SU-DHL-6 (cell line): ENCODE data around the gene MDP1.
A peak's percentile ranks its signal among the peaks of the same experiment; 100 is the strongest.

Experiments
- H2AFZ ChIP-seq: fragments of 200-600 bp; sonication (generic); 2 replicates; pipeline ENCODE4 v1.6.1; 2014; ENCODE audit warnings: low read depth, mild to moderate bottlenecking, moderate library complexity, mixed read lengths, antibody characterized with exemption, low read length; ENCODE audit not compliant: severe bottlenecking
- H3F3A ChIP-seq: fragments of 200-600 bp; shearing (Covaris generic); 2 replicates; pipeline ENCODE4 v1.6.0; 2016; ENCODE audit warnings: antibody characterized with exemption, mild to moderate bottlenecking; ENCODE audit not compliant: insufficient read depth
- H3K27ac ChIP-seq: fragments of 200-600 bp; sonication (generic); 2 replicates; pipeline ENCODE4 v1.5.1; 2016; ENCODE audit warnings: low read depth, mild to moderate bottlenecking, low read length, moderate library complexity, mixed read lengths
- H3K27me3 ChIP-seq: fragments of 200-600 bp; sonication (generic), shearing (Covaris generic); 2 replicates; pipeline ENCODE4 v1.6.0; 2014; ENCODE audit warnings: mild to moderate bottlenecking, low read length
- H3K36me3 ChIP-seq: fragments of 200-600 bp; sonication (generic); 2 replicates; pipeline ENCODE4 v1.6.1; 2014; ENCODE audit warnings: mild to moderate bottlenecking, low read length, mixed read lengths
- H3K4me2 ChIP-seq: fragments of 300-600, 200-600 bp; shearing (Covaris generic), sonication (generic); 2 replicates; pipeline ENCODE4 v1.6.0; 2014; ENCODE audit warnings: low read length, low read depth, mild to moderate bottlenecking; ENCODE audit not compliant: poor library complexity, severe bottlenecking
- H3K4me3 ChIP-seq: fragments of 200-600 bp; sonication (generic); 2 replicates; pipeline ENCODE4 v1.5.1; 2014; ENCODE audit warnings: antibody characterized with exemption, low read length, mild to moderate bottlenecking, mixed read lengths; ENCODE audit not compliant: insufficient read depth, poor library complexity, severe bottlenecking
- H3K79me2 ChIP-seq: fragments of 200-600 bp; sonication (generic); 2 replicates; pipeline ENCODE4 v1.6.1; 2014; ENCODE audit warnings: mild to moderate bottlenecking, low read length, moderate library complexity; ENCODE audit not compliant: insufficient read depth
- H3K9ac ChIP-seq: fragments of 200-600 bp; sonication (generic); 2 replicates; pipeline ENCODE4 v1.7.0; 2014; ENCODE audit warnings: mild to moderate bottlenecking, low read length
- H3K9me2 ChIP-seq: fragments of 200-600 bp; sonication (generic); replicated peaks from 2 replicates; pipeline ENCODE4 v1.6.1; 2014; ENCODE audit warnings: low read length; ENCODE audit not compliant: insufficient read depth
- H3K9me3 ChIP-seq: fragments of 200-600 bp; sonication (generic); 2 replicates; pipeline ENCODE4 v1.6.1; 2014; ENCODE audit warnings: low read length, mixed read lengths; ENCODE audit not compliant: insufficient read depth
- H4K20me1 ChIP-seq: fragments of 200-600 bp; sonication (generic); 2 replicates; pipeline ENCODE4 v1.6.1; 2014; ENCODE audit warnings: low read depth, mild to moderate bottlenecking, antibody characterized with exemption, low read length, moderate library complexity, mixed read lengths
- CTCF ChIP-seq: fragments of 200-600 bp; sonication (generic); IDR thresholded peaks from one replicate; pipeline ENCODE4 v1.5.1; 2017; ENCODE audit warnings: antibody characterized with exemption, mild to moderate bottlenecking, low read length, moderate library complexity; ENCODE audit not compliant: insufficient read depth, poor library complexity, severe bottlenecking
- EZH2phosphoT487 ChIP-seq: fragments of 200-600 bp; sonication (generic), shearing (Covaris generic); conservative IDR thresholded peaks from 2 replicates; pipeline ENCODE4 v1.6.1; 2018; ENCODE audit warnings: mild to moderate bottlenecking, antibody characterized with exemption, low read length, moderate library complexity, mixed read lengths

The MDP1 gene

GRCh38 chr14:24216345-24216699, 456 bp upstream of the MDP1 start:
- Histone ChIP-seq H2AFZ (no peak overlapping the region), H3K27ac (0 out of 2 replicates have a peak overlapping the region, but pooled peaks have one; percentile 74)

GRCh38 chr14:24213866-24214662, 1.8 kb downstream of the MDP1 start:
- H3F3A ChIP-seq = peaks cover 26% of the 10 kb centered on the region
- no peaks in the 10 kb centered on the region for H3K79me2 ChIP-seq
- TF ChIP-seq CTCF = peak; percentile 19
- no peak for TF ChIP-seq EZH2phosphoT487
- no peak overlapping the region for H2AFZ ChIP-seq
- H3K4me3 ChIP-seq = peak overlapping the region; percentile 64
- H3K4me2 ChIP-seq = peak overlapping the region; percentile 59
- no peaks in the 10 kb centered on the region for H3K9me2 ChIP-seq
- peak overlapping the region; percentile 88 for H3K27ac ChIP-seq
- H4K20me1 ChIP-seq = no peaks in the 10 kb centered on the region
- H3K27me3 ChIP-seq = no peaks in the 10 kb centered on the region
- H3K9ac ChIP-seq = peak overlapping the region; percentile 82
- no peaks in the 10 kb centered on the region for H3K36me3 ChIP-seq
- H3K9me3 ChIP-seq = no peaks in the 10 kb centered on the region

More at GRCh38 chr14:24216345-24216699, 456 bp upstream of the MDP1 start:
- Histone ChIP-seq H4K20me1 (no peaks in the 10 kb centered on the region), H3K36me3 (no peaks in the 10 kb centered on the region), H3K79me2 (peaks cover 16% of the 10 kb centered on the region), H3K9me2 (no peaks in the 10 kb centered on the region), H3K9me3 (no peaks in the 10 kb centered on the region), H3K4me2 (peak overlapping the region; percentile 59), H3K4me3 (no peak overlapping the region), H3K9ac (peak overlapping the region; percentile 87; the same call in 1 of the 2 replicates), H3K27me3 (no peaks in the 10 kb centered on the region), H3F3A (peaks cover 26% of the 10 kb centered on the region)
- TF ChIP-seq EZH2phosphoT487 = no peak
- TF ChIP-seq CTCF = no peak

DNA sequence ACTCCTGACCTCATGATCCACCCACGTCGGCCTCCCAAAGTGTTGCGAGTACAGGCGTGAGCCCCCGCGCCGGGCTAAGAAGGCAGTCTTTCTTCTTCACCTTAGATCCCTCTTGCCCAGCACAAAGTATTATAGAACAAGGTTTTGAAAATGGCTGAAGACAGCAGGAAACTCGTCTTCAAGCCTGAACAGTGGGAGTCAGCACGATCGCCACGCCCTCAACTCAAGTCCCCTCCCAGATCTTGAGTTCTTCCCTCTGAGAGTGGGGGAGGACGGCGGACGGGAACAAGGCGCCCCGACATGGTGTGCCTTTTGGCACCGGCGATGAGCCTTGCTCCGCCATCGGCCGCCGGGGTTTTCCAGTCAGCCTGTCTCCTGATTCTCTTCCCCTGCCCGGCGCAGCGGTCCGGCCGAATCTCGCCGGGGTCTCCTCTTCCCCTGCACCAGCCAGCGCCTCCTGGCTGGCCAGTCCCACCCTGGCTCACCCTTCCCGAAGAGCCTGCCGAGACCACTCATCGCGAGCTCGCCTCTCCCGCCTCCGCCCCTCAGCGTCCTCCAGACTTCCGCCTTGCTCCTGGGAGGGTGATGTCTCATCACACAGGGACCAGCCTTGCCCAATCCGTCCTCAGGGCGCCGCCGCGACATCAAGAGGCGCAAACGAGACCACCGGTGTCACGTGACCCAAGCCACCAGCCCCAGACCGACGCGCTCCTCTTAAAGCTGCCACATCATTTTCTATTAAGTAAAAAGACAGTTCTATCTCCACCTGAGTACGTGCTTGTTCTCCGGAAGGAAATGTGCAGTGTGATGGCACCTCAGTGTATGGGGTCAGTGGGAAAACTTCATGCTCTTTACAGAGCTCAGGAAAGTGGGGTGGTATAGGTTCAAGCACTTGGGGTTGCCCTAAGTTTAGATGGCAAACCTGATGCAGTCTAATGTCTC, 2.7 kb downstream of the MDP1 start, which contains the start of gene CHMP4A:
Gene CHMP4A, minus strand, starts transcription at position 565 of the 942 bp plus-strand sequence. Its CDS starts 49 bp downstream, at position 516.
- TF ChIP-seq EZH2phosphoT487 (no peak), CTCF (no peak)
- Histone ChIP-seq H3K4me3 (peak within 1 kb of the TSS; percentile 64), H3K36me3 (no peaks in the 10 kb centered on the region), H3K27me3 (no peaks in the 10 kb centered on the region), H3K9me3 (no peaks in the 10 kb centered on the region), H4K20me1 (no peaks in the 10 kb centered on the region), H3K4me2 (peak within 1 kb of the TSS; percentile 59), H2AFZ (no peak within 1 kb of the TSS), H3K9me2 (no peaks in the 10 kb centered on the region), H3K79me2 (no peaks in the 10 kb centered on the region), H3K9ac (peak within 1 kb of the TSS; percentile 82), H3F3A (peaks cover 22% of the 10 kb centered on the region), H3K27ac (peak within 1 kb of the TSS; percentile 88)
